H9 (cell line): ENCODE measurements around the gene TBC1D5. TPM values are rescaled to one million over a fixed set of nuclear protein-coding genes. Genes with fewer than 3 reads are reported as not detected.

Source experiments
- DNase-seq: peaks from one replicate; pipeline ENCODE4 v3.0.0-alpha.2; 2017
- H2AFZ ChIP-seq: one replicate; pipeline ENCODE4 v1.6.1; 2013; ENCODE audit warnings: mild to moderate bottlenecking, low read length, control low read depth, moderate library complexity
- H2AK5ac ChIP-seq: 2 replicates; pipeline ENCODE4 v1.6.1; 2013; ENCODE audit warnings: low read length, control low read depth, mixed read lengths; ENCODE audit not compliant: insufficient read length
- H2BK120ac ChIP-seq: one replicate; pipeline ENCODE4 v1.6.1; 2013; ENCODE audit warnings: low read depth, mild to moderate bottlenecking, low read length, control low read depth, inconsistent platforms; ENCODE audit not compliant: poor library complexity, severe bottlenecking
- H2BK12ac ChIP-seq: 2 replicates; pipeline ENCODE4 v1.6.1; 2013; ENCODE audit warnings: low read length, control low read depth, mixed read lengths, low read depth; ENCODE audit not compliant: insufficient read length
- H2BK15ac ChIP-seq: 2 replicates; pipeline ENCODE4 v1.6.1; 2013; ENCODE audit warnings: low read depth, low read length, control low read depth
- H2BK20ac ChIP-seq: one replicate; pipeline ENCODE4 v1.6.1; 2013; ENCODE audit warnings: low read depth, mild to moderate bottlenecking, low read length, control low read depth, inconsistent platforms; ENCODE audit not compliant: poor library complexity, severe bottlenecking
- H2BK5ac ChIP-seq: 2 replicates; pipeline ENCODE4 v1.6.1; 2013; ENCODE audit warnings: low read length, control low read depth, mixed read lengths; ENCODE audit not compliant: insufficient read length
- H3K14ac ChIP-seq: 2 replicates; pipeline ENCODE4 v1.6.1; 2013; ENCODE audit warnings: low read length, control low read depth; ENCODE audit not compliant: insufficient read depth
- H3K18ac ChIP-seq: 2 replicates; pipeline ENCODE4 v1.6.1; 2013; ENCODE audit warnings: low read depth, mild to moderate bottlenecking, mixed read lengths, low read length, control low read depth; ENCODE audit not compliant: insufficient read length
- H3K23ac ChIP-seq: 2 replicates; pipeline ENCODE4 v1.6.1; 2013; ENCODE audit warnings: low read length, control low read depth, mixed read lengths, low read depth; ENCODE audit not compliant: insufficient read length
- H3K23me2 ChIP-seq: 2 replicates; pipeline ENCODE4 v1.6.1; 2013; ENCODE audit warnings: low read depth, mild to moderate bottlenecking, mixed read lengths, low read length, control low read depth; ENCODE audit not compliant: insufficient read length, poor library complexity, severe bottlenecking
- H3K27ac ChIP-seq: 2 replicates; pipeline ENCODE4 v1.5.1; 2013; ENCODE audit warnings: low read length, control low read depth, mixed read lengths, low read depth; ENCODE audit not compliant: insufficient read length
- H3K27me3 ChIP-seq: 2 replicates; pipeline ENCODE4 v1.6.1; 2013; ENCODE audit warnings: low read length, control low read depth, inconsistent platforms; ENCODE audit not compliant: insufficient read depth
- H3K4ac ChIP-seq: 2 replicates; pipeline ENCODE4 v1.6.1; 2013; ENCODE audit warnings: low read depth, mild to moderate bottlenecking, control low read depth, inconsistent platforms, low read length, moderate library complexity
- H3K4me1 ChIP-seq: 2 replicates; pipeline ENCODE4 v1.6.1; 2013; ENCODE audit warnings: low read length, control low read depth, inconsistent platforms; ENCODE audit not compliant: insufficient read depth
- H3K4me2 ChIP-seq: 2 replicates; pipeline ENCODE4 v1.6.1; 2013; ENCODE audit warnings: low read length, control low read depth, mixed read lengths; ENCODE audit not compliant: insufficient read length, insufficient read depth
- H3K56ac ChIP-seq: 2 replicates; pipeline ENCODE4 v1.6.1; 2013; ENCODE audit warnings: low read depth, mild to moderate bottlenecking, mixed read lengths, low read length, control low read depth; ENCODE audit not compliant: insufficient read length
- H3K79me1 ChIP-seq: 2 replicates; pipeline ENCODE4 v1.6.1; 2013; ENCODE audit warnings: low read depth, mild to moderate bottlenecking, moderate library complexity, low read length, control low read depth, inconsistent platforms; ENCODE audit not compliant: insufficient read depth, poor library complexity, severe bottlenecking
- H3K79me2 ChIP-seq: 2 replicates; pipeline ENCODE4 v1.6.1; 2013; ENCODE audit warnings: low read length, control low read depth, inconsistent platforms; ENCODE audit not compliant: insufficient read depth
- H3K9ac ChIP-seq: 2 replicates; pipeline ENCODE4 v1.6.1; 2013; ENCODE audit warnings: low read length, control low read depth, mixed read lengths; ENCODE audit not compliant: insufficient read length; ENCODE audit errors: extremely low read depth
- H3K9me3 ChIP-seq: one replicate; pipeline ENCODE4 v1.6.1; 2013; ENCODE audit warnings: low read depth, low read length, inconsistent platforms; ENCODE audit not compliant: control insufficient read depth
- H3T11ph ChIP-seq: one replicate; pipeline ENCODE4 v1.6.1; 2013; ENCODE audit warnings: mild to moderate bottlenecking, low read length, control low read depth, inconsistent platforms
- H4K20me1 ChIP-seq: one replicate; pipeline ENCODE4 v1.6.1; 2013; ENCODE audit not compliant: control insufficient read depth, insufficient read length, insufficient read depth
- H4K5ac ChIP-seq: 2 replicates; pipeline ENCODE4 v1.6.1; 2013; ENCODE audit warnings: low read depth, mild to moderate bottlenecking, mixed read lengths, low read length, control low read depth; ENCODE audit not compliant: insufficient read length
- H4K8ac ChIP-seq: replicated peaks from 2 replicates; pipeline ENCODE4 v1.6.1; 2013; ENCODE audit warnings: low read length, control low read depth, mixed read lengths, low read depth; ENCODE audit not compliant: insufficient read length
- H4K91ac ChIP-seq: 2 replicates; pipeline ENCODE4 v1.6.1; 2013; ENCODE audit warnings: low read depth, mild to moderate bottlenecking, moderate library complexity, mixed read lengths, low read length, control low read depth; ENCODE audit not compliant: insufficient read length
- H3K27ac Mint-ChIP-seq, 3 experiments: 2 replicates in 2 of 3; 3 replicates in 1 of 3; pipeline ENCODE4 v1.8.0; 2020 to 2021; ENCODE audit warnings: mixed read lengths in 3 of 3, mild to moderate bottlenecking in 1 of 3, moderate library complexity in 1 of 3
- H3K27me3 Mint-ChIP-seq: 2 replicates; pipeline ENCODE4 v1.8.0; 2021; ENCODE audit warnings: low read depth, mild to moderate bottlenecking, moderate library complexity, mixed read lengths
- H3K36me3 Mint-ChIP-seq, 3 experiments: 2 replicates in 2 of 3; 3 replicates in 1 of 3; pipeline ENCODE4 v1.8.0; 2020 to 2021; ENCODE audit warnings: low read depth in 3 of 3, mixed read lengths in 3 of 3; ENCODE audit not compliant: insufficient read depth in 1 of 3
- H3K4me1 Mint-ChIP-seq, 2 experiments: 2 replicates each; pipeline ENCODE4 v1.8.0; 2020; ENCODE audit warnings: mixed read lengths in 2 of 2
- H3K4me3 Mint-ChIP-seq, 2 experiments: 2 replicates in 1 of 2; 3 replicates in 1 of 2; pipeline ENCODE4 v1.8.0; 2020 to 2021; ENCODE audit warnings: mild to moderate bottlenecking in 2 of 2, mixed read lengths in 2 of 2, moderate library complexity in 1 of 2
- H3K9me3 Mint-ChIP-seq, 2 experiments: 2 replicates in 1 of 2; 3 replicates in 1 of 2; pipeline ENCODE4 v1.8.0; 2020; ENCODE audit warnings: mild to moderate bottlenecking in 2 of 2, mixed read lengths in 2 of 2, moderate library complexity in 1 of 2
- CTCF ChIP-seq: fragments of 200-600 bp; sonication (generic); conservative IDR thresholded peaks from 3 replicates; pipeline ENCODE4 v1.8.0; 2021; ENCODE audit warnings: antibody characterized with exemption, mild to moderate bottlenecking
- total RNA-seq: library from RNA; stranded (reverse); gene quantifications from 2 replicates; pipeline ENCODE4 v1.2.1, GENCODE V29; 2021

The TBC1D5 gene
- total RNA-seq, 1 experiment from 2014 or later = 25.0 TPM

- H3K9ac ChIP-seq = no peak overlapping the region
- no peaks in the 10 kb centered on the region for H4K20me1 ChIP-seq
- TF ChIP-seq CTCF = no peak
- H3K4me1 ChIP-seq = no peaks in the 10 kb centered on the region; the same call in 1 of the 2 replicates
- no peak overlapping the region for H3T11ph ChIP-seq
- H3K23me2 ChIP-seq = no peaks in the 10 kb centered on the region
- H3K9me3 Mint-ChIP-seq = no peaks in the 10 kb centered on the region; a peak in 1 of 5 replicates
- no peak overlapping the region for H4K8ac ChIP-seq
- H3K27me3 ChIP-seq = no peaks in the 10 kb centered on the region
- no peak overlapping the region for H2BK12ac ChIP-seq
- H3K14ac ChIP-seq = no peak overlapping the region
- H3K27me3 Mint-ChIP-seq = no peaks in the 10 kb centered on the region
- no peak for DNase-seq
- H2BK15ac ChIP-seq = no peak overlapping the region
- H3K56ac ChIP-seq = no peak overlapping the region
- no peaks in the 10 kb centered on the region for H3K79me2 ChIP-seq
- H2AFZ ChIP-seq = no peak overlapping the region
- H3K27ac Mint-ChIP-seq = no peak overlapping the region
- H2BK20ac ChIP-seq = no peak overlapping the region
- H3K9me3 ChIP-seq = no peaks in the 10 kb centered on the region
- no peak overlapping the region for H3K18ac ChIP-seq
- H2BK120ac ChIP-seq = no peak overlapping the region
- H3K4me2 ChIP-seq = no peak overlapping the region
- no peak overlapping the region for H4K91ac ChIP-seq
- H3K23ac ChIP-seq = no peak overlapping the region
- H3K36me3 Mint-ChIP-seq = no peaks in the 10 kb centered on the region
- peaks cover 35 to 52% of the 10 kb centered on the region in 2 experiments for H3K4me1 Mint-ChIP-seq
- no peak overlapping the region for H4K5ac ChIP-seq
- H3K27ac ChIP-seq = no peak overlapping the region
- H2AK5ac ChIP-seq = no peak overlapping the region
- H2BK5ac ChIP-seq = no peak overlapping the region
- H3K4ac ChIP-seq = no peak overlapping the region
- no peaks in the 10 kb centered on the region for H3K79me1 ChIP-seq
- no peak overlapping the region for H3K4me3 Mint-ChIP-seq
These were observed 191.8 kb downstream of the TBC1D5 start for GRCh38 chr3:17550624-17551023.
